WTC11 (cell line): ENCODE data around the gene SNX30.

Source experiments
- ATF3 ChIP-seq: sonication (generic); formaldehyde crosslinking; conservative IDR thresholded peaks from 2 replicates; pipeline ENCODE4 v1.8.1; 2022; ENCODE audit warnings: mild to moderate bottlenecking, missing genetic modification reagents
- JUN ChIP-seq: sonication (generic); formaldehyde crosslinking; IDR thresholded peaks from 2 replicates; pipeline ENCODE4 v1.8.0; 2023; ENCODE audit warnings: mild to moderate bottlenecking, missing genetic modification reagents
- MAX ChIP-seq: sonication (generic); formaldehyde crosslinking; IDR thresholded peaks from 2 replicates; pipeline ENCODE4 v1.8.0; 2022; ENCODE audit warnings: mild to moderate bottlenecking, missing genetic modification reagents
- NFATC4 ChIP-seq: fragments of 250-450 bp; sonication (Bioruptor Pico); IDR thresholded peaks from 2 replicates; pipeline ENCODE4 v1.9.0; 2021; ENCODE audit warnings: mild to moderate bottlenecking
- USF2 ChIP-seq: sonication (generic); formaldehyde crosslinking; IDR thresholded peaks from 2 replicates; pipeline ENCODE4 v1.8.1; 2023; ENCODE audit warnings: mild to moderate bottlenecking, missing genetic modification reagents, moderate library complexity
- TF ChIP-seq, protein P1 (sequence below): fragments of 200-600 bp; IDR thresholded peaks from 2 replicates; pipeline ENCODE4 v1.8.0; 2022; ENCODE audit warnings: antibody characterized with exemption

DNA sequence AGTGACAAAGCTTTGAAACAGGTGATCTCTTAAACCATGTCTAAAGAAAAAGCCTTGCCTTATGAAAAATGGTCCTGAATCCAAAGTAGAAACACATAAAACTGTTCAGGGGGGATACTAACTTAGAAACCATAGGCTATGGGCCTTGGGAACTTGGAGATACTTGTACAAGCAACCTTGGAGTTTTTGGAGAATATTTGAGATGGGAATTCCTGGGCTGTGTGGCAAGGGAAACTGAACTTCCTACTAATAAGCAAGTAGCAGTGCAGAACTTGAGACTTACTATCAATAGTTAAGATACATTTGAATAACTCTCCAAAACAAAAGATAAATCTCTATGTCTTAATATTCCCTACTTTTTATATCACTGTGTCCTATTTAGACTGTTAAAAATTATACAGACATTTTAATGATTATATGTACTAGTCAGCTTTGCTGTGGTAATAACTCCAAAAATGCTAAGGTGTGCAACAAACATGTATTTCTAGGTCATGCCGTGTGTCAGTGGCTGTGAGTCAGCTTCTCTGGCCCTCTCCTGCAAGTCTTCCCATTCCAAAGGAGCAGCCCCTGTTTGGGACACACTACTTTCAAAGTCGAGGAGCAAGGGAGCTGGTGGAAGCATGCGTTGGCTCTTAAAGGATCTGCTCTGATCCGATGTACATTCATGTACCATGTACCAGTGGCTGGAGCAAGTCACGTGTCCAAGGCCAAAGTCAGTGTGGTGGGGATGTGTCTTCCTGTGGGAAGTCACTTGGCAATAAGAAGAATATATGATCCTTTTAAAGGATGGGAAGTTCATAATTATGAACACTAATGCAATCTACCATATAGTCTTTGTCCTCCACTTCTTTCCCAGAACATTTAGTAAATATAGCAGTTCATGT lies 39.6 kb downstream of the SNX30 start:
- TF ChIP-seq, protein P1, sequence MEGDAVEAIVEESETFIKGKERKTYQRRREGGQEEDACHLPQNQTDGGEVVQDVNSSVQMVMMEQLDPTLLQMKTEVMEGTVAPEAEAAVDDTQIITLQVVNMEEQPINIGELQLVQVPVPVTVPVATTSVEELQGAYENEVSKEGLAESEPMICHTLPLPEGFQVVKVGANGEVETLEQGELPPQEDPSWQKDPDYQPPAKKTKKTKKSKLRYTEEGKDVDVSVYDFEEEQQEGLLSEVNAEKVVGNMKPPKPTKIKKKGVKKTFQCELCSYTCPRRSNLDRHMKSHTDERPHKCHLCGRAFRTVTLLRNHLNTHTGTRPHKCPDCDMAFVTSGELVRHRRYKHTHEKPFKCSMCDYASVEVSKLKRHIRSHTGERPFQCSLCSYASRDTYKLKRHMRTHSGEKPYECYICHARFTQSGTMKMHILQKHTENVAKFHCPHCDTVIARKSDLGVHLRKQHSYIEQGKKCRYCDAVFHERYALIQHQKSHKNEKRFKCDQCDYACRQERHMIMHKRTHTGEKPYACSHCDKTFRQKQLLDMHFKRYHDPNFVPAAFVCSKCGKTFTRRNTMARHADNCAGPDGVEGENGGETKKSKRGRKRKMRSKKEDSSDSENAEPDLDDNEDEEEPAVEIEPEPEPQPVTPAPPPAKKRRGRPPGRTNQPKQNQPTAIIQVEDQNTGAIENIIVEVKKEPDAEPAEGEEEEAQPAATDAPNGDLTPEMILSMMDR: no peak
- TF ChIP-seq ATF3 (CRISPR knock-in tag) (no peak), MAX (CRISPR knock-in tag) (no peak), NFATC4 (CRISPR knock-in tag) (no peak), JUN (CRISPR knock-in tag) (no peak), USF2 (CRISPR knock-in tag) (no peak)
